ENCODE data around the gene TMEM117.

- TF ChIP-seq CTCF (IDR thresholded peaks at IDR 0.05; ENCODE audit: extremely low read depth in 1 of 2, insufficient read depth in 1 of 2, low read depth in 1 of 2, low read length in 2 of 2) (no peak), FOS (IDR thresholded peaks at IDR 0.05; ENCODE audit: borderline replicate concordance, insufficient read depth, low read length) (no peak), POLR2A (IDR thresholded peaks at IDR 0.05; ENCODE audit: low read depth, low read length) (no peak), POLR2AphosphoS5 (IDR thresholded peaks at IDR 0.05; ENCODE audit: insufficient read depth, low read depth, low read length) (no peak), JUN (IDR thresholded peaks at IDR 0.05; ENCODE audit: borderline replicate concordance, insufficient read depth, insufficient read length, low read depth) (no peak), MYC (IDR thresholded peaks at IDR 0.05; ENCODE audit: low read depth, low read length) (no peak), MAX (IDR thresholded peaks at IDR 0.05; ENCODE audit: insufficient read depth, insufficient read length) (no peak), EZH2 (IDR thresholded peaks at IDR 0.05; ENCODE audit: borderline replicate concordance, low read depth, low read length, severe bottlenecking) (no peak), GATA2 (IDR thresholded peaks at IDR 0.05; ENCODE audit: insufficient read depth, insufficient read length, low read depth, low read length) (no peak)
These were observed 292.3 kb downstream of the TMEM117 start for GRCh38 chr12:44127966-44128710.

Data from endothelial cell of umbilical vein (primary cell).